OCI-LY1 (cell line): ENCODE results near the gene CEP112.

Experiments used
- H2AFZ ChIP-seq: fragments of 200-600 bp; sonication (generic), shearing (Covaris generic); 2 replicates; pipeline ENCODE4 v1.6.0; 2014; ENCODE audit warnings: antibody characterized with exemption, mild to moderate bottlenecking, low read length
- H3F3A ChIP-seq: fragments of 200-600 bp; sonication (generic), shearing (Covaris generic); 2 replicates; pipeline ENCODE4 v1.6.0; 2014; ENCODE audit warnings: mild to moderate bottlenecking, antibody characterized with exemption, low read length, moderate library complexity; ENCODE audit not compliant: insufficient read depth
- H3K27ac ChIP-seq: fragments of 200-600 bp; sonication (generic); 2 replicates; pipeline ENCODE4 v1.5.1; 2014; ENCODE audit warnings: low read length, mixed run types, mild to moderate bottlenecking, low read depth; ENCODE audit not compliant: poor library complexity, severe bottlenecking
- H3K27me3 ChIP-seq: fragments of 200-600 bp; sonication (generic); 2 replicates; pipeline ENCODE4 v1.6.0; 2014; ENCODE audit warnings: antibody characterized with exemption, mild to moderate bottlenecking, low read length, moderate library complexity; ENCODE audit not compliant: insufficient read depth
- H3K36me3 ChIP-seq: fragments of 200-600 bp; sonication (generic); 2 replicates; pipeline ENCODE4 v1.6.1; 2014; ENCODE audit warnings: mild to moderate bottlenecking, antibody characterized with exemption, low read length, moderate library complexity, mixed read lengths; ENCODE audit not compliant: insufficient read depth
- H3K4me1 ChIP-seq: fragments of 200-600 bp; sonication (generic); 2 replicates; pipeline ENCODE4 v1.5.1; 2014; ENCODE audit warnings: mild to moderate bottlenecking, low read length, moderate library complexity; ENCODE audit not compliant: insufficient read depth, severe bottlenecking
- H3K4me2 ChIP-seq: fragments of 200-600 bp; sonication (generic), shearing (Covaris generic); 2 replicates; pipeline ENCODE4 v1.6.1; 2014; ENCODE audit warnings: low read length
- H3K4me3 ChIP-seq: fragments of 200-600 bp; sonication (generic); 2 replicates; pipeline ENCODE4 v1.5.1; 2014; ENCODE audit warnings: low read length, low read depth, mild to moderate bottlenecking, mixed read lengths; ENCODE audit not compliant: poor library complexity, severe bottlenecking
- H3K79me2 ChIP-seq: fragments of 200-600 bp; shearing (Covaris generic); 2 replicates; pipeline ENCODE4 v1.6.1; 2016; ENCODE audit warnings: mixed run types, low read length, mixed read lengths; ENCODE audit not compliant: insufficient read depth
- H3K9ac ChIP-seq: fragments of 200-600 bp; sonication (generic), shearing (Covaris generic); 2 replicates; pipeline ENCODE4 v1.6.1; 2014; ENCODE audit warnings: mild to moderate bottlenecking, low read length, mixed read lengths
- H3K9me2 ChIP-seq: fragments of 200-600 bp; sonication (generic), shearing (Covaris generic); 2 replicates; pipeline ENCODE4 v1.6.1; 2014; ENCODE audit warnings: low read depth, mild to moderate bottlenecking, low read length, mixed read lengths
- H3K9me3 ChIP-seq: fragments of 200-600 bp; shearing (Covaris generic); 2 replicates; pipeline ENCODE4 v1.6.1; 2014; ENCODE audit warnings: low read length, mixed read lengths
- H4K20me1 ChIP-seq: fragments of 200-600 bp; sonication (generic), shearing (Covaris generic); 2 replicates; pipeline ENCODE4 v1.6.0; 2016; ENCODE audit warnings: mild to moderate bottlenecking, low read length; ENCODE audit not compliant: insufficient read depth
- EZH2 ChIP-seq: fragments of 200-600 bp; sonication (generic), shearing (Covaris generic); IDR thresholded peaks from 2 replicates; pipeline ENCODE4 v1.8.0; 2017; ENCODE audit warnings: borderline replicate concordance, mixed run types, mild to moderate bottlenecking, antibody characterized with exemption, low read length, moderate library complexity, mixed read lengths
- TF ChIP-seq, protein P1 (sequence below): fragments of 200-600 bp; sonication (generic), shearing (Covaris generic); IDR thresholded peaks from 2 replicates; pipeline ENCODE4 v1.5.1; 2017; ENCODE audit warnings: mild to moderate bottlenecking, antibody characterized with exemption, low read length, moderate library complexity, mixed read lengths

The CEP112 gene

GRCh38 chr17:65865715-65866425 lies 326.1 kb downstream of the CEP112 start:
- H3K4me3 ChIP-seq, result no peak overlapping the region
- no peaks in the 10 kb centered on the region for H4K20me1 ChIP-seq
- H3K27ac ChIP-seq, result no peak overlapping the region
- H3K79me2 ChIP-seq, result no peaks in the 10 kb centered on the region
- no peaks in the 10 kb centered on the region; the same call in 1 of the 2 replicates for H3K36me3 ChIP-seq
- H3K9ac ChIP-seq, result no peak overlapping the region
- no peak for TF ChIP-seq EZH2
- TF ChIP-seq, protein P1, sequence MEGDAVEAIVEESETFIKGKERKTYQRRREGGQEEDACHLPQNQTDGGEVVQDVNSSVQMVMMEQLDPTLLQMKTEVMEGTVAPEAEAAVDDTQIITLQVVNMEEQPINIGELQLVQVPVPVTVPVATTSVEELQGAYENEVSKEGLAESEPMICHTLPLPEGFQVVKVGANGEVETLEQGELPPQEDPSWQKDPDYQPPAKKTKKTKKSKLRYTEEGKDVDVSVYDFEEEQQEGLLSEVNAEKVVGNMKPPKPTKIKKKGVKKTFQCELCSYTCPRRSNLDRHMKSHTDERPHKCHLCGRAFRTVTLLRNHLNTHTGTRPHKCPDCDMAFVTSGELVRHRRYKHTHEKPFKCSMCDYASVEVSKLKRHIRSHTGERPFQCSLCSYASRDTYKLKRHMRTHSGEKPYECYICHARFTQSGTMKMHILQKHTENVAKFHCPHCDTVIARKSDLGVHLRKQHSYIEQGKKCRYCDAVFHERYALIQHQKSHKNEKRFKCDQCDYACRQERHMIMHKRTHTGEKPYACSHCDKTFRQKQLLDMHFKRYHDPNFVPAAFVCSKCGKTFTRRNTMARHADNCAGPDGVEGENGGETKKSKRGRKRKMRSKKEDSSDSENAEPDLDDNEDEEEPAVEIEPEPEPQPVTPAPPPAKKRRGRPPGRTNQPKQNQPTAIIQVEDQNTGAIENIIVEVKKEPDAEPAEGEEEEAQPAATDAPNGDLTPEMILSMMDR, result no peak
- no peaks in the 10 kb centered on the region for H3K9me3 ChIP-seq
- no peaks in the 10 kb centered on the region for H3F3A ChIP-seq
- no peak overlapping the region for H2AFZ ChIP-seq
- no peaks in the 10 kb centered on the region for H3K4me1 ChIP-seq
- H3K4me2 ChIP-seq, result no peak overlapping the region
- H3K9me2 ChIP-seq, result no peaks in the 10 kb centered on the region
- no peaks in the 10 kb centered on the region; the same call in 1 of the 2 replicates for H3K27me3 ChIP-seq

DNA sequence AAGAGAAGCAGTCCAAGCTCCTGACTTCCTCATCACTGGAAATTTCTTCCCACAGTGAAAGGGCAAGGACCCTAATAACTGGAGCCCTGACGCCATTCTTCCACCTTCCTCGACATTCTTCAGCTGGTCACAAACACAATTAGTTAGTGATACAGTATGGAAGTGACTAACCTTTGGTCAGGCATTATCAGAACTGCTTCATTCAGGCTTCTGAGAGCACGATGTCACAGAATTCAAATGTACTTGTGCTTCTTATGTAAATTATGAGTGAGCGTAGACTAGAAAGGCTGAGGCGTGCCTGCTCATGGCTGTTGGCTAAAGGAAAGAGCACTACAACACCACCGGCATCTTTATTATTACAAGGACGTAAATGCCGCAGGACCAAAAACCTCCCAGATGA lies 327.5 kb downstream of the CEP112 start:
- TF ChIP-seq, protein P1, result no peak
- TF ChIP-seq EZH2, result no peak
- Histone ChIP-seq H3K36me3 (no peaks in the 10 kb centered on the region; the same call in 1 of the 2 replicates), H3K4me1 (no peaks in the 10 kb centered on the region), H3K27me3 (no peaks in the 10 kb centered on the region; the same call in 1 of the 2 replicates), H2AFZ (no peak overlapping the region), H3F3A (no peaks in the 10 kb centered on the region), H3K27ac (no peak overlapping the region), H3K9me3 (no peaks in the 10 kb centered on the region), H3K9ac (no peak overlapping the region), H3K79me2 (no peaks in the 10 kb centered on the region), H3K9me2 (no peaks in the 10 kb centered on the region), H3K4me3 (no peak overlapping the region), H4K20me1 (no peaks in the 10 kb centered on the region), H3K4me2 (no peak overlapping the region)

DNA sequence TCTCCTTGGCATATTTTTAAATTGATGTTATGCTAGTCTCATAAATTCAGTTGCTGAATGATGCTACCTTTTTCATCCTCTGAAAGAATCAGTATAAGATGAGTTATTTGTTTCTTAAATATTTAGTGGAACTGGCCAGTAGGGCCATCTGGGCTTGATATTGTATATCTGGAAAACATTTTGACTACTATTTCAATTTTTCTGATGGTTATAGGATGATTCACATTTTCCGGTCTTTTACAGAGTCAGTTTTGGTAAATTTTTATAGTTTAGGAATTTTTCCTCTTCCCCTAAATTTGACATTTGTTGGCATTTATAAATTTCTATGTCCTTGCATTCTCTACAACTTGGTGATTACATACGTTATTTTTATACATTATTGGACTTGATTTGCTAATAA lies 334.2 kb downstream of the CEP112 start:
- H3K27me3 ChIP-seq, result no peaks in the 10 kb centered on the region
- no peaks in the 10 kb centered on the region for H4K20me1 ChIP-seq
- no peak overlapping the region for H3K4me3 ChIP-seq
- no peak overlapping the region for H2AFZ ChIP-seq
- H3K4me2 ChIP-seq, result no peak overlapping the region
- H3K36me3 ChIP-seq, result no peaks in the 10 kb centered on the region
- H3K79me2 ChIP-seq, result no peaks in the 10 kb centered on the region
- no peak overlapping the region for H3K9ac ChIP-seq
- no peaks in the 10 kb centered on the region for H3K9me2 ChIP-seq
- no peak for TF ChIP-seq EZH2
- TF ChIP-seq, protein P1, result no peak
- no peaks in the 10 kb centered on the region for H3K9me3 ChIP-seq
- no peak overlapping the region for H3K27ac ChIP-seq
- H3F3A ChIP-seq, result no peaks in the 10 kb centered on the region
- no peaks in the 10 kb centered on the region for H3K4me1 ChIP-seq
